HG03558 (cell line): ENCODE measurements around the gene MRPS23.

Source experiments
- ATAC-seq: cut with Tn5 transposase; IDR thresholded peaks from one replicate; pipeline ENCODE4 v1.9.1; 2021; ENCODE audit warnings: moderate number of reproducible peaks; ENCODE audit not compliant: unreplicated experiment; ENCODE audit errors: extremely low read depth

Gene MRPS23

GRCh38 chr17:57849874-57850754 is at the start of gene MRPS23:
MRPS23 (minus strand) TSS chr17:57850044; CDS start chr17:57850010, 34 bp downstream.
- ATAC-seq = peak; percentile 88

- no peak for ATAC-seq
These were observed 49.5 kb upstream of the MRPS23 start for GRCh38 chr17:57899391-57899790.

GRCh38 chr17:57898487-57899311 is 48.9 kb upstream of the MRPS23 start:
- ATAC-seq = no peak

GRCh38 chr17:57895382-57896060 is 45.7 kb upstream of the MRPS23 start:
- no peak for ATAC-seq

GRCh38 chr17:57894848-57895247 is 45.0 kb upstream of the MRPS23 start:
- ATAC-seq = no peak

GRCh38 chr17:57892820-57893595 is 43.2 kb upstream of the MRPS23 start:
- no peak for ATAC-seq

- ATAC-seq = no peak
These were observed 42.4 kb upstream of the MRPS23 start for GRCh38 chr17:57892146-57892819.

GRCh38 chr17:57890857-57891232 is 41.0 kb upstream of the MRPS23 start:
- no peak for ATAC-seq

GRCh38 chr17:57889892-57890856 is 40.3 kb upstream of the MRPS23 start:
- no peak for ATAC-seq

- ATAC-seq = no peak
These were observed 39.4 kb upstream of the MRPS23 start for GRCh38 chr17:57889252-57889651.

GRCh38 chr17:57888311-57889216 is 38.7 kb upstream of the MRPS23 start:
- no peak for ATAC-seq

GRCh38 chr17:57887161-57887560 is 37.3 kb upstream of the MRPS23 start:
- no peak for ATAC-seq

- ATAC-seq = no peak
These were observed 36.2 kb upstream of the MRPS23 start for GRCh38 chr17:57886020-57886419.

- ATAC-seq = no peak
These were observed 35.5 kb upstream of the MRPS23 start for GRCh38 chr17:57885148-57885915.

GRCh38 chr17:57881783-57882351 is 32.0 kb upstream of the MRPS23 start:
- no peak for ATAC-seq

GRCh38 chr17:57881143-57881542 is 31.3 kb upstream of the MRPS23 start:
- no peak for ATAC-seq
